Measurements from ENCODE around the gene ATP5PB. TPM values are rescaled to one million over a fixed set of nuclear protein-coding genes. Genes with fewer than 3 reads are reported as not detected.

The ATP5PB gene
- total and polyA plus RNA-seq, 4 donors, result 194 to 256 (median 203) TPM

GRCh38 chr1:111483166-111483565, 33.9 kb downstream of the ATP5PB start:
- DNase-seq, result no peak
- Histone ChIP-seq H3K36me3 (ENCODE audit: control insufficient read depth in 4 of 4, insufficient read depth in 4 of 4, low read length in 4 of 4) (peaks cover 0 to 1% (median 0%) of the 10 kb centered on the region in 4 donors), H3K9ac (ENCODE audit: insufficient read depth in 1 of 2, low read length in 2 of 2) (no peak overlapping the region), H3K4me3 (no peak overlapping the region), H3K27me3 (ENCODE audit: control insufficient read depth in 3 of 3, insufficient read depth in 3 of 3, low read length in 2 of 3) (no peaks in the 10 kb centered on the region), H3K27ac (ENCODE audit: low read depth in 1 of 2, low read length in 1 of 2) (no peak overlapping the region), H3K9me3 (ENCODE audit: control insufficient read depth in 4 of 4, insufficient read depth in 3 of 4, low read length in 3 of 4) (no peaks in the 10 kb centered on the region), H3K4me1 (ENCODE audit: control insufficient read depth in 5 of 5, insufficient read depth in 5 of 5, low read length in 5 of 5) (peaks cover 0 to 4% (median 2%) of the 10 kb centered on the region in 5 donors)
- WGBS, 2 donors, result 63 to 73% methylated on average over 3 of the region's 3 CpGs
- ATAC-seq (ENCODE audit: insufficient read depth, low FRiP score), result no peak
- TF ChIP-seq, protein P1, sequence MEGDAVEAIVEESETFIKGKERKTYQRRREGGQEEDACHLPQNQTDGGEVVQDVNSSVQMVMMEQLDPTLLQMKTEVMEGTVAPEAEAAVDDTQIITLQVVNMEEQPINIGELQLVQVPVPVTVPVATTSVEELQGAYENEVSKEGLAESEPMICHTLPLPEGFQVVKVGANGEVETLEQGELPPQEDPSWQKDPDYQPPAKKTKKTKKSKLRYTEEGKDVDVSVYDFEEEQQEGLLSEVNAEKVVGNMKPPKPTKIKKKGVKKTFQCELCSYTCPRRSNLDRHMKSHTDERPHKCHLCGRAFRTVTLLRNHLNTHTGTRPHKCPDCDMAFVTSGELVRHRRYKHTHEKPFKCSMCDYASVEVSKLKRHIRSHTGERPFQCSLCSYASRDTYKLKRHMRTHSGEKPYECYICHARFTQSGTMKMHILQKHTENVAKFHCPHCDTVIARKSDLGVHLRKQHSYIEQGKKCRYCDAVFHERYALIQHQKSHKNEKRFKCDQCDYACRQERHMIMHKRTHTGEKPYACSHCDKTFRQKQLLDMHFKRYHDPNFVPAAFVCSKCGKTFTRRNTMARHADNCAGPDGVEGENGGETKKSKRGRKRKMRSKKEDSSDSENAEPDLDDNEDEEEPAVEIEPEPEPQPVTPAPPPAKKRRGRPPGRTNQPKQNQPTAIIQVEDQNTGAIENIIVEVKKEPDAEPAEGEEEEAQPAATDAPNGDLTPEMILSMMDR (IDR thresholded peaks at IDR 0.05; ENCODE audit: control extremely low read depth, extremely low read depth), result no peak

DNA sequence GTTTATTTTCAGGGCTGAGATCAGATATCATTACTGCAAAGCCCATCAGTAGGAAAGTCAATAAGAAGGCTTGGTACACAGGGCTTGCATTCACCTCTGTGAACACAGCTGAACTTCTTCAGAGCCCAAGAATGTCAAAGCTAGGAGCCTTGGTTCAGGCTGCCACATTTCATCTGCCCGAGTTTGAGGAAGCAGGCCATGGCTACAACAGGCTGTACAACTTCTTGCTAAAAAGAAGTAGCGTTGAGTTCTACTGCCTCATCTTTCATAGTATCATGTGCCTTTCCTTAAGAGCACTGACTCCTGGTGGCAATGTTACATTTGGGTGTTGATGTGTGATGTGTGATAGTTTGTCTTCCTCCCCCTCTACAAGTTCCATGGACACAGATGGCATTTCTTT, 34.6 kb downstream of the ATP5PB start:
- ATAC-seq (ENCODE audit: insufficient read depth, low FRiP score), result no peak
- Histone ChIP-seq H3K4me3 (no peak overlapping the region), H3K4me1 (ENCODE audit: control insufficient read depth in 5 of 5, insufficient read depth in 5 of 5, low read length in 5 of 5) (peaks cover 0 to 4% (median 2%) of the 10 kb centered on the region in 5 donors), H3K9me3 (ENCODE audit: control insufficient read depth in 4 of 4, insufficient read depth in 3 of 4, low read length in 3 of 4) (no peaks in the 10 kb centered on the region), H3K27ac (ENCODE audit: low read depth in 1 of 2, low read length in 1 of 2) (no peak overlapping the region), H3K9ac (ENCODE audit: insufficient read depth in 1 of 2, low read length in 2 of 2) (no peak overlapping the region), H3K27me3 (ENCODE audit: control insufficient read depth in 3 of 3, insufficient read depth in 3 of 3, low read length in 2 of 3) (no peaks in the 10 kb centered on the region), H3K36me3 (ENCODE audit: control insufficient read depth in 4 of 4, insufficient read depth in 4 of 4, low read length in 4 of 4) (no peaks in the 10 kb centered on the region)
- TF ChIP-seq, protein P1 (IDR thresholded peaks at IDR 0.05; ENCODE audit: control extremely low read depth, extremely low read depth), result no peak
- DNase-seq, result no peak
- 46 to 72% methylated on average over 2 of the region's 2 CpGs for WGBS, 2 donors

DNA sequence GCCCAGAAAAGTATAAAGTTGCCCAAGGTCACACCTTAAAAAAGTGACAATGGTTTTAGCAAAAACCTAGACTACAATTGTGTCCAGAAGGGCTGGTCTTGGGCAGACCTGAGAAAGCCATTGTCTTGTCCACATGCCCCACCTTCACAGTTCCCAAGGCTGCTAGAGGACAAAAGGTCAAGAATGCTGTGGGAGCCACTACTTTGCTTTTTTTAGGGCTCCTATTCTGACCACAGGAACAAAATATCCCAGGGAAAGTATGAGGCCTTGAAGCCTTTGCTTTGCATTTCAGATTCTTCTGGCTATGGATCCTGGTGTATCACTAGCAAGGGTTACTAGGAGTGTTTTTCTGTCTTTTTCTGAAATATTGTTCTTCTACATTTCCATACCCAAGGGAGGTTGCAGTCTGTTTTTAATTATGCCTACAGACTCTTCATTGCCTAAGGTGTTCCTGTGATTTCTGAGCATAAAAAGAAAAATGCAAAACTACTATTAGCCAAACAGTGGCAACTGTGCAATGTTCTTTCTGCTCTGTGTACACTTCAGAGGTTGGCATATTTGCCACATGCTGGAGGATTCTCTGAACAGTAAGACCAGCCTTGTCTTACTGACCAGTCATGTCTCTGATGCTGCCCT, 35.2 kb downstream of the ATP5PB start:
- H3K4me3 ChIP-seq, result no peak overlapping the region
- no peak overlapping the region for H3K9ac ChIP-seq (ENCODE audit: insufficient read depth in 1 of 2, low read length in 2 of 2)
- ATAC-seq (ENCODE audit: insufficient read depth, low FRiP score) (no peak), DNase-seq (no peak)
- H3K4me1 ChIP-seq (ENCODE audit: control insufficient read depth in 5 of 5, insufficient read depth in 5 of 5, low read length in 5 of 5), result peaks cover 0 to 4% (median 2%) of the 10 kb centered on the region in 5 donors
- no peaks in the 10 kb centered on the region for H3K27me3 ChIP-seq (ENCODE audit: control insufficient read depth in 3 of 3, insufficient read depth in 3 of 3, low read length in 2 of 3)
- H3K36me3 ChIP-seq (ENCODE audit: control insufficient read depth in 4 of 4, insufficient read depth in 4 of 4, low read length in 4 of 4), result no peaks in the 10 kb centered on the region
- TF ChIP-seq, protein P1 (IDR thresholded peaks at IDR 0.05; ENCODE audit: control extremely low read depth, extremely low read depth), result no peak
- no peak overlapping the region for H3K27ac ChIP-seq (ENCODE audit: low read depth in 1 of 2, low read length in 1 of 2)
- no peaks in the 10 kb centered on the region for H3K9me3 ChIP-seq (ENCODE audit: control insufficient read depth in 4 of 4, insufficient read depth in 3 of 4, low read length in 3 of 4)

GRCh38 chr1:111486431-111486830, 37.2 kb downstream of the ATP5PB start:
- no peak overlapping the region for H3K9ac ChIP-seq (ENCODE audit: insufficient read depth in 1 of 2, low read length in 2 of 2)
- peaks cover 0 to 4% (median 2%) of the 10 kb centered on the region in 5 donors for H3K4me1 ChIP-seq (ENCODE audit: control insufficient read depth in 5 of 5, insufficient read depth in 5 of 5, low read length in 5 of 5)
- no peak overlapping the region for H3K4me3 ChIP-seq
- ATAC-seq (ENCODE audit: insufficient read depth, low FRiP score), result no peak
- H3K36me3 ChIP-seq (ENCODE audit: control insufficient read depth in 4 of 4, insufficient read depth in 4 of 4, low read length in 4 of 4), result no peaks in the 10 kb centered on the region
- H3K27ac ChIP-seq (ENCODE audit: low read depth in 1 of 2, low read length in 1 of 2), result no peak overlapping the region
- H3K27me3 ChIP-seq (ENCODE audit: control insufficient read depth in 3 of 3, insufficient read depth in 3 of 3, low read length in 2 of 3), result no peaks in the 10 kb centered on the region
- WGBS, 2 donors, result 97 to 99% methylated on average over 7 of the region's 7 CpGs
- H3K9me3 ChIP-seq (ENCODE audit: control insufficient read depth in 4 of 4, insufficient read depth in 3 of 4, low read length in 3 of 4), result no peaks in the 10 kb centered on the region
- TF ChIP-seq, protein P1 (IDR thresholded peaks at IDR 0.05; ENCODE audit: control extremely low read depth, extremely low read depth), result no peak
- no peak for DNase-seq
